Liver (tissue), 9 donors: ENCODE data around the gene CCNK. TPM values are rescaled to one million over a fixed set of nuclear protein-coding genes. Genes with fewer than 3 reads are reported as not detected.

Experiments used
- DNase-seq: peaks from one replicate; pipeline ENCODE4 v3.0.0-alpha.2; 2017; ENCODE audit warnings: low spot score
- H3K27ac ChIP-seq, 2 donors: one replicate each; pipeline ENCODE4 v1.7.0; 2013; ENCODE audit warnings: inconsistent platforms in 2 of 2, low read length in 2 of 2, control low read depth in 1 of 2, low read depth in 1 of 2, mild to moderate bottlenecking in 1 of 2
- H3K27me3 ChIP-seq, 4 donors: one replicate each; pipeline versions ENCODE4 v1.6.1 to v1.7.0; 2013; ENCODE audit warnings: low read length in 3 of 4, inconsistent platforms in 1 of 4, mild to moderate bottlenecking in 1 of 4, moderate library complexity in 1 of 4; ENCODE audit not compliant: control insufficient read depth in 4 of 4, insufficient read depth in 4 of 4
- H3K36me3 ChIP-seq, 4 donors: one replicate each; pipeline versions ENCODE4 v1.6.1 to v1.7.0; 2013; ENCODE audit warnings: low read length in 3 of 4, mild to moderate bottlenecking in 3 of 4, low read depth in 1 of 4, moderate library complexity in 1 of 4; ENCODE audit not compliant: control insufficient read depth in 4 of 4, insufficient read depth in 3 of 4
- H3K4me1 ChIP-seq, 4 donors: one replicate each; pipeline versions ENCODE4 v1.6.1 to v1.7.0; 2013; ENCODE audit warnings: low read length in 3 of 4, mild to moderate bottlenecking in 3 of 4, moderate library complexity in 1 of 4; ENCODE audit not compliant: control insufficient read depth in 4 of 4, insufficient read depth in 4 of 4
- H3K4me3 ChIP-seq, 3 donors: one replicate each; pipeline versions ENCODE4 v1.6.1 to v1.7.0; 2013; ENCODE audit warnings: low read length in 3 of 3, control low read depth in 1 of 3, low read depth in 1 of 3, mild to moderate bottlenecking in 1 of 3
- H3K9ac ChIP-seq, 2 donors: one replicate each; pipeline ENCODE4 v1.7.0; 2013; ENCODE audit warnings: low read length in 2 of 2, mild to moderate bottlenecking in 2 of 2, moderate library complexity in 2 of 2, control low read depth in 1 of 2, low read depth in 1 of 2
- H3K9me3 ChIP-seq, 4 donors: one replicate each; pipeline versions ENCODE4 v1.6.1 to v1.7.0; 2013; ENCODE audit warnings: low read length in 3 of 4; ENCODE audit not compliant: control insufficient read depth in 4 of 4
- FOXA2 ChIP-seq: IDR thresholded peaks from 2 replicates; pipeline ENCODE4 v1.6.1; 2016; ENCODE audit warnings: antibody characterized with exemption
- GABPA ChIP-seq, 2 donors: IDR thresholded peaks in 1 of 2; conservative IDR thresholded peaks in 1 of 2; 2 replicates each; pipeline ENCODE4 v1.6.1; 2016; ENCODE audit warnings: antibody characterized with exemption in 2 of 2, mild to moderate bottlenecking in 1 of 2, moderate library complexity in 1 of 2
- HNF4A ChIP-seq, 2 donors: conservative IDR thresholded peaks; 2 replicates each; pipeline ENCODE4 v1.6.1; 2016; ENCODE audit warnings: antibody characterized with exemption in 2 of 2, mild to moderate bottlenecking in 2 of 2
- RAD21 ChIP-seq, 2 donors: IDR thresholded peaks; 2 replicates each; pipeline ENCODE4 v1.6.1; 2016; ENCODE audit warnings: antibody characterized with exemption in 2 of 2, mild to moderate bottlenecking in 2 of 2
- REST ChIP-seq: IDR thresholded peaks from 2 replicates; pipeline ENCODE4 v1.6.1; 2016; ENCODE audit warnings: antibody characterized with exemption, mild to moderate bottlenecking
- RXRA ChIP-seq, 2 donors: IDR thresholded peaks; 2 replicates each; pipeline ENCODE4 v1.6.1; 2017 to 2018; ENCODE audit warnings: antibody characterized with exemption in 2 of 2, mild to moderate bottlenecking in 1 of 2
- WGBS: extraction: QIAGEN DNeasy Blood & Tissue Kit; methylation state at CpG from one replicate; pipeline ENCODE4 v1.1.7; 2013; 5-methylcytosine and 5-hydroxymethylcytosine counted together
- polyA plus RNA-seq, 2 donors: library from polyadenylated mRNA; stranded (reverse) in 1 of 2; unstranded in 1 of 2; fragments of 200-250 nt in 1 of 2; fragments of >200 nt in 1 of 2; fragmentation: Nextera tagmentation in 1 of 2; extraction: Ambion mirVana in 1 of 2; gene quantifications; one replicate each; pipeline versions ENCODE4 v1.2.1 to v1.2.3, GENCODE V29; 2013 to 2015
- total RNA-seq, 2 donors: library from RNA; depleted of rRNA; stranded (reverse); fragments of >200 nt; gene quantifications; one replicate each; pipeline ENCODE4 v1.2.3, GENCODE V29; 2014
- donor health status: healthy.
- donor health status: healthy.
- donor health status: healthy.
- donor health status: healthy.
- donor health status: healthy.

Gene CCNK
- total and polyA plus RNA-seq, 4 donors = 7.7 to 33.4 (median 13.2) TPM

- no peak overlapping the region for H3K27ac ChIP-seq
These were observed 46.3 kb downstream of the CCNK start for GRCh38 chr14:99527427-99528076.

GRCh38 chr14:99529899-99530298 is 48.7 kb downstream of the CCNK start:
- peak; percentile 55 for TF ChIP-seq RAD21 (IDR thresholded peaks at IDR 0.05)
- no peak for TF ChIP-seq RXRA (IDR thresholded peaks at IDR 0.05)
- no peak for TF ChIP-seq REST
- TF ChIP-seq FOXA2 = no peak
- Histone ChIP-seq H3K27me3 (no peaks in the 10 kb centered on the region), H3K4me1 (peaks cover 7 to 18% (median 11%) of the 10 kb centered on the region in 4 donors), H3K9me3 (no peaks in the 10 kb centered on the region), H3K9ac (no peak overlapping the region), H3K27ac (no peak overlapping the region), H3K36me3 (no peaks in the 10 kb centered on the region), H3K4me3 (no peak overlapping the region)
- DNase-seq = no peak
- 71% methylated on average over 4 of the region's 4 CpGs for WGBS

More at GRCh38 chr14:99527427-99528076, 46.3 kb downstream of the CCNK start:
- Histone ChIP-seq H3K27me3 (no peaks in the 10 kb centered on the region), H3K9me3 (no peaks in the 10 kb centered on the region), H3K4me1 (peaks cover 7 to 26% (median 11%) of the 10 kb centered on the region in 4 donors), H3K4me3 (no peak overlapping the region), H3K36me3 (no peaks in the 10 kb centered on the region), H3K9ac (no peak overlapping the region)
- DNase-seq = no peak
- WGBS = 94% methylated on average over 19 of the region's 19 CpGs
- TF ChIP-seq RXRA (IDR thresholded peaks at IDR 0.05) = no peak
- no peak for TF ChIP-seq FOXA2

GRCh38 chr14:99530407-99531155 is 49.4 kb downstream of the CCNK start:
- no peak for TF ChIP-seq GABPA (IDR thresholded peaks at IDR 0.05 in 1 of 2, conservative IDR thresholded peaks at IDR 0.05 in 1 of 2)
- TF ChIP-seq HNF4A (conservative IDR thresholded peaks at IDR 0.05) = peak in 1 of 2 donors; percentile 54
- peak in 1 of 2 donors; percentile 39 for TF ChIP-seq RXRA (IDR thresholded peaks at IDR 0.05)
- H3K27ac ChIP-seq = no peak overlapping the region
- WGBS = 68% methylated on average over 19 of the region's 19 CpGs
- no peak overlapping the region for H3K9ac ChIP-seq
- no peak for DNase-seq
- no peaks in the 10 kb centered on the region for H3K36me3 ChIP-seq
- H3K27me3 ChIP-seq = no peaks in the 10 kb centered on the region
- H3K4me3 ChIP-seq = no peak overlapping the region
- peaks cover 7 to 18% (median 11%) of the 10 kb centered on the region in 4 donors for H3K4me1 ChIP-seq
- H3K9me3 ChIP-seq = no peaks in the 10 kb centered on the region
